ENCODE measurements around the gene CBX4. TPM values are rescaled to one million over a fixed set of nuclear protein-coding genes. Genes with fewer than 3 reads are reported as not detected.

The CBX4 gene
- total and polyA plus RNA-seq, 3 donors from 2014 or later: 11.5 to 35.9 (median 23.5) TPM

- DNase-seq: no peak
- 82 to 90% methylated on average over 10 of the region's 10 CpGs for WGBS, 2 donors
- Histone ChIP-seq H3K36me3 (ENCODE audit: low read depth, missing control alignments) (no peaks in the 10 kb centered on the region), H3K4me3 (no peak overlapping the region), H3K9me3 (no peaks in the 10 kb centered on the region), H3K27me3 (no peaks in the 10 kb centered on the region), H3K27ac (no peak overlapping the region), H3K4me1 (no peaks in the 10 kb centered on the region)
- TF ChIP-seq, protein P1, sequence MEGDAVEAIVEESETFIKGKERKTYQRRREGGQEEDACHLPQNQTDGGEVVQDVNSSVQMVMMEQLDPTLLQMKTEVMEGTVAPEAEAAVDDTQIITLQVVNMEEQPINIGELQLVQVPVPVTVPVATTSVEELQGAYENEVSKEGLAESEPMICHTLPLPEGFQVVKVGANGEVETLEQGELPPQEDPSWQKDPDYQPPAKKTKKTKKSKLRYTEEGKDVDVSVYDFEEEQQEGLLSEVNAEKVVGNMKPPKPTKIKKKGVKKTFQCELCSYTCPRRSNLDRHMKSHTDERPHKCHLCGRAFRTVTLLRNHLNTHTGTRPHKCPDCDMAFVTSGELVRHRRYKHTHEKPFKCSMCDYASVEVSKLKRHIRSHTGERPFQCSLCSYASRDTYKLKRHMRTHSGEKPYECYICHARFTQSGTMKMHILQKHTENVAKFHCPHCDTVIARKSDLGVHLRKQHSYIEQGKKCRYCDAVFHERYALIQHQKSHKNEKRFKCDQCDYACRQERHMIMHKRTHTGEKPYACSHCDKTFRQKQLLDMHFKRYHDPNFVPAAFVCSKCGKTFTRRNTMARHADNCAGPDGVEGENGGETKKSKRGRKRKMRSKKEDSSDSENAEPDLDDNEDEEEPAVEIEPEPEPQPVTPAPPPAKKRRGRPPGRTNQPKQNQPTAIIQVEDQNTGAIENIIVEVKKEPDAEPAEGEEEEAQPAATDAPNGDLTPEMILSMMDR (IDR thresholded peaks at IDR 0.05): no peak
- TF ChIP-seq POLR2A (IDR thresholded peaks at IDR 0.05): no peak
- intact Hi-C loops (cut with DNase I; ENCODE audit: low total_unique reads): no loop called here
Measured at GRCh38 chr17:79878329-79878947, 39.2 kb upstream of the CBX4 start.

DNA sequence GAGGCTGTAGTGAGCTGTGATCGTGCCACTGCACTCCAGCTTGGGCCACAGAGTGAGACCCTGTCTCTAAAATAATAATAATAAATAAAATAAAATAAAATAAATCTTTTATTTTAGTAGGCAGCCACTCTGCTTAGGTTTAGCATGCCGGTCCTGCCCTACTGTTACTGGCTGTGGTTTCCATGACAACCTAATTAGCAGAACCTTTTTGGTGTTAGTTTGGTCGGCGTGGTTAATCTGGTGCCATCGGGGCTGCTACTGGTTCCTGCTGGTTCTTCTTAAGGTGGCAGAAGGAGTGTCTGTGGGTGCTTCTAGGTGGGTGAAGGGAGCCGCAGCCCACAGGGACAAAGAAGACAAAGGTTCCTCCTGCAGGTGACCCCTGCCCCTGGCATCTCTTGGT is 37.8 kb upstream of the CBX4 start:
- no peak for DNase-seq
- Histone ChIP-seq H3K9me3 (no peaks in the 10 kb centered on the region), H3K27me3 (no peaks in the 10 kb centered on the region), H3K4me3 (no peak overlapping the region), H3K36me3 (ENCODE audit: low read depth, missing control alignments) (no peaks in the 10 kb centered on the region), H3K4me1 (no peaks in the 10 kb centered on the region), H3K27ac (no peak overlapping the region)
- intact Hi-C loops (cut with DNase I; ENCODE audit: low total_unique reads): no loop called here
- 89 to 93% methylated on average over 6 of the region's 6 CpGs for WGBS, 2 donors
- no peak for TF ChIP-seq POLR2A (IDR thresholded peaks at IDR 0.05)
- TF ChIP-seq, protein P1 (IDR thresholded peaks at IDR 0.05): no peak

DNA sequence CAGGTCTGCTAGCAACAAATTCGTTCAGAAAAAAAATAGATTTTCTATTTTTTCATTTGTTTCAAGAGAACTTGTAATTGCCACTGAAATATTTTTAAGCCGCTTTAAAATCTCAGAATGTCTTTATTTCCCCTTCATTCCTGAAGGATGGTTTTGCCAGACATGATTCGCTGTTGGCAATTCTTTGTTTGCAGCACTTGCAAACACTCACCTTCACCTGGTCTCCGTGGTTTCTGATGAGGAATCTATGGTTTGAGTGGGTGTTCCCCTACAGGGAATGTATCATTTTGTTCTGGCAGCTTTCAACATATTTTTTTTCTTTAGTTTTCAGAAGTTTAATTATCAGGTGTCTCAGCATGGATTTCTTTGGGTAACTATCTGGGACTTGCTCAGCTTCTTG is 36.3 kb upstream of the CBX4 start:
- intact Hi-C loops (cut with DNase I; ENCODE audit: low total_unique reads): no loop called here
- Histone ChIP-seq H3K27me3 (no peaks in the 10 kb centered on the region), H3K27ac (no peak overlapping the region)

GRCh38 chr17:79874329-79874981 is 35.2 kb upstream of the CBX4 start:
- no peak for DNase-seq
- H3K9me3 ChIP-seq: no peaks in the 10 kb centered on the region
- intact Hi-C loops (cut with DNase I; ENCODE audit: low total_unique reads): no loop called here
- no peaks in the 10 kb centered on the region for H3K36me3 ChIP-seq (ENCODE audit: low read depth, missing control alignments)
- no peaks in the 10 kb centered on the region for H3K27me3 ChIP-seq
- H3K4me1 ChIP-seq: no peaks in the 10 kb centered on the region
- no peak for TF ChIP-seq POLR2A (IDR thresholded peaks at IDR 0.05)
- TF ChIP-seq, protein P1 (IDR thresholded peaks at IDR 0.05): peak in 2 of 3 experiments; percentile 27 to 58
- no peak overlapping the region for H3K27ac ChIP-seq
- H3K4me3 ChIP-seq: no peak overlapping the region
- WGBS, 2 donors: 59 to 63% methylated on average over 6 of the region's 6 CpGs

More for the DNA sequence above, 36.3 kb upstream of the CBX4 start:
- no peak for TF ChIP-seq POLR2A (IDR thresholded peaks at IDR 0.05)
- TF ChIP-seq, protein P1 (IDR thresholded peaks at IDR 0.05): no peak
- DNase-seq: no peak
- Histone ChIP-seq H3K9me3 (no peaks in the 10 kb centered on the region), H3K4me1 (no peaks in the 10 kb centered on the region), H3K36me3 (ENCODE audit: low read depth, missing control alignments) (no peaks in the 10 kb centered on the region), H3K4me3 (no peak overlapping the region)
- WGBS, 2 donors: 83 to 90% methylated on average over 4 of the region's 4 CpGs

- Histone ChIP-seq H3K27me3 (no peaks in the 10 kb centered on the region), H3K27ac (no peak overlapping the region), H3K4me3 (no peak overlapping the region), H3K36me3 (ENCODE audit: low read depth, missing control alignments) (no peaks in the 10 kb centered on the region), H3K9me3 (no peaks in the 10 kb centered on the region), H3K4me1 (no peaks in the 10 kb centered on the region)
- whole genome bisulfite sequencing, 2 donors: 91% methylated on average over 9 of the region's 9 CpGs
- TF ChIP-seq, protein P1 (IDR thresholded peaks at IDR 0.05): no peak
- TF ChIP-seq POLR2A (IDR thresholded peaks at IDR 0.05): no peak
- DNase-seq: no peak
- intact Hi-C loops (cut with DNase I; ENCODE audit: low total_unique reads): no loop called here
Measured at GRCh38 chr17:79873583-79873982, 34.3 kb upstream of the CBX4 start.
